ENCODE results near the gene FGGY.
"Not testable (repeated sequence)": the region's sequence is repeated elsewhere in the genome, so short reads cannot be mapped to it uniquely, and the experiment has no call there.

FGGY gene

GRCh38 chr1:59569198-59569597 is 272.3 kb downstream of the FGGY start:
- DNase-seq (ENCODE audit: extremely low read depth, insufficient read length), result no peak
- Histone ChIP-seq H3K27me3 (replicated peaks; ENCODE audit: control insufficient read depth, insufficient read depth, low read length) (no peaks in the 10 kb centered on the region), H3K36me3 (ENCODE audit: control insufficient read depth, insufficient read depth, low read length) (no peaks in the 10 kb centered on the region), H3K4me3 (replicated peaks; ENCODE audit: low read depth, low read length) (no peak overlapping the region)
- TF ChIP-seq CTCF (IDR thresholded peaks at IDR 0.05; ENCODE audit: insufficient read depth, low read length, poor library complexity, severe bottlenecking), result no peak

GRCh38 chr1:59570524-59570923 is 273.6 kb downstream of the FGGY start:
- H3K27me3 ChIP-seq (replicated peaks; ENCODE audit: control insufficient read depth, insufficient read depth, low read length), result no peaks in the 10 kb centered on the region
- H3K4me3 ChIP-seq (replicated peaks; ENCODE audit: low read depth, low read length), result no peak overlapping the region
- H3K36me3 ChIP-seq (ENCODE audit: control insufficient read depth, insufficient read depth, low read length), result no peaks in the 10 kb centered on the region
- no peak for TF ChIP-seq CTCF (IDR thresholded peaks at IDR 0.05; ENCODE audit: insufficient read depth, low read length, poor library complexity, severe bottlenecking)
- no peak for DNase-seq (ENCODE audit: extremely low read depth, insufficient read length)

GRCh38 chr1:59574085-59574484 is 277.2 kb downstream of the FGGY start:
- TF ChIP-seq CTCF (IDR thresholded peaks at IDR 0.05; ENCODE audit: insufficient read depth, low read length, poor library complexity, severe bottlenecking), result no peak

GRCh38 chr1:59577774-59578173 is 280.9 kb downstream of the FGGY start:
- Histone ChIP-seq H3K36me3 (ENCODE audit: control insufficient read depth, insufficient read depth, low read length) (no peaks in the 10 kb centered on the region), H3K4me3 (replicated peaks; ENCODE audit: low read depth, low read length) (no peak overlapping the region), H3K27me3 (replicated peaks; ENCODE audit: control insufficient read depth, insufficient read depth, low read length) (no peaks in the 10 kb centered on the region)
- no peak for TF ChIP-seq CTCF (IDR thresholded peaks at IDR 0.05; ENCODE audit: insufficient read depth, low read length, poor library complexity, severe bottlenecking)
- DNase-seq (ENCODE audit: extremely low read depth, insufficient read length), result no peak

More at GRCh38 chr1:59574085-59574484, 277.2 kb downstream of the FGGY start:
- Histone ChIP-seq H3K27me3 (replicated peaks; ENCODE audit: control insufficient read depth, insufficient read depth, low read length) (no peaks in the 10 kb centered on the region), H3K4me3 (replicated peaks; ENCODE audit: low read depth, low read length) (no peak overlapping the region), H3K36me3 (ENCODE audit: control insufficient read depth, insufficient read depth, low read length) (no peaks in the 10 kb centered on the region)
- DNase-seq (ENCODE audit: extremely low read depth, insufficient read length), result no peak

GRCh38 chr1:59579222-59579621 is 282.3 kb downstream of the FGGY start:
- no peaks in the 10 kb centered on the region for H3K36me3 ChIP-seq (ENCODE audit: control insufficient read depth, insufficient read depth, low read length)
- TF ChIP-seq CTCF (IDR thresholded peaks at IDR 0.05; ENCODE audit: insufficient read depth, low read length, poor library complexity, severe bottlenecking), result no peak
- H3K27me3 ChIP-seq (replicated peaks; ENCODE audit: control insufficient read depth, insufficient read depth, low read length), result no peaks in the 10 kb centered on the region
- H3K4me3 ChIP-seq (replicated peaks; ENCODE audit: low read depth, low read length), result no peak overlapping the region
- DNase-seq (ENCODE audit: extremely low read depth, insufficient read length), result no peak

- Histone ChIP-seq H3K27me3 (replicated peaks; ENCODE audit: control insufficient read depth, insufficient read depth, low read length) (no peaks in the 10 kb centered on the region), H3K4me3 (replicated peaks; ENCODE audit: low read depth, low read length) (no peak overlapping the region), H3K36me3 (ENCODE audit: control insufficient read depth, insufficient read depth, low read length) (no peaks in the 10 kb centered on the region)
- no peak for DNase-seq (ENCODE audit: extremely low read depth, insufficient read length)
- TF ChIP-seq CTCF (IDR thresholded peaks at IDR 0.05; ENCODE audit: insufficient read depth, low read length, poor library complexity, severe bottlenecking), result no peak
Observed at GRCh38 chr1:59580257-59580656, 283.4 kb downstream of the FGGY start.

- not testable (repeated sequence) for H3K27me3 ChIP-seq (replicated peaks; ENCODE audit: control insufficient read depth, insufficient read depth, low read length); H3K4me3 ChIP-seq (replicated peaks; ENCODE audit: low read depth, low read length); DNase-seq (ENCODE audit: extremely low read depth, insufficient read length); H3K36me3 ChIP-seq (ENCODE audit: control insufficient read depth, insufficient read depth, low read length)
Observed at GRCh38 chr1:59592410-59592809, 295.5 kb downstream of the FGGY start.

All from GM06990 (cell line).